H9 (cell line): Measurements from ENCODE around the gene ARHGAP4. TPM values are rescaled to one million over a fixed set of nuclear protein-coding genes. Genes with fewer than 3 reads are reported as not detected.
A peak's percentile ranks its signal among the peaks of the same experiment; 100 is the strongest.

Source experiments
- DNase-seq: peaks from one replicate; pipeline ENCODE4 v3.0.0-alpha.2; 2017
- H2AFZ ChIP-seq: one replicate; pipeline ENCODE4 v1.6.1; 2013; ENCODE audit warnings: mild to moderate bottlenecking, low read length, control low read depth, moderate library complexity
- H2AK5ac ChIP-seq: 2 replicates; pipeline ENCODE4 v1.6.1; 2013; ENCODE audit warnings: low read length, control low read depth, mixed read lengths; ENCODE audit not compliant: insufficient read length
- H2BK120ac ChIP-seq: one replicate; pipeline ENCODE4 v1.6.1; 2013; ENCODE audit warnings: low read depth, mild to moderate bottlenecking, low read length, control low read depth, inconsistent platforms; ENCODE audit not compliant: poor library complexity, severe bottlenecking
- H2BK12ac ChIP-seq: 2 replicates; pipeline ENCODE4 v1.6.1; 2013; ENCODE audit warnings: low read length, control low read depth, mixed read lengths, low read depth; ENCODE audit not compliant: insufficient read length
- H2BK15ac ChIP-seq: 2 replicates; pipeline ENCODE4 v1.6.1; 2013; ENCODE audit warnings: low read depth, low read length, control low read depth
- H2BK20ac ChIP-seq: one replicate; pipeline ENCODE4 v1.6.1; 2013; ENCODE audit warnings: low read depth, mild to moderate bottlenecking, low read length, control low read depth, inconsistent platforms; ENCODE audit not compliant: poor library complexity, severe bottlenecking
- H2BK5ac ChIP-seq: 2 replicates; pipeline ENCODE4 v1.6.1; 2013; ENCODE audit warnings: low read length, control low read depth, mixed read lengths; ENCODE audit not compliant: insufficient read length
- H3K14ac ChIP-seq: 2 replicates; pipeline ENCODE4 v1.6.1; 2013; ENCODE audit warnings: low read length, control low read depth; ENCODE audit not compliant: insufficient read depth
- H3K18ac ChIP-seq: 2 replicates; pipeline ENCODE4 v1.6.1; 2013; ENCODE audit warnings: low read depth, mild to moderate bottlenecking, mixed read lengths, low read length, control low read depth; ENCODE audit not compliant: insufficient read length
- H3K23ac ChIP-seq: 2 replicates; pipeline ENCODE4 v1.6.1; 2013; ENCODE audit warnings: low read length, control low read depth, mixed read lengths, low read depth; ENCODE audit not compliant: insufficient read length
- H3K23me2 ChIP-seq: 2 replicates; pipeline ENCODE4 v1.6.1; 2013; ENCODE audit warnings: low read depth, mild to moderate bottlenecking, mixed read lengths, low read length, control low read depth; ENCODE audit not compliant: insufficient read length, poor library complexity, severe bottlenecking
- H3K27ac ChIP-seq: 2 replicates; pipeline ENCODE4 v1.5.1; 2013; ENCODE audit warnings: low read length, control low read depth, mixed read lengths, low read depth; ENCODE audit not compliant: insufficient read length
- H3K27me3 ChIP-seq: 2 replicates; pipeline ENCODE4 v1.6.1; 2013; ENCODE audit warnings: low read length, control low read depth, inconsistent platforms; ENCODE audit not compliant: insufficient read depth
- H3K4ac ChIP-seq: 2 replicates; pipeline ENCODE4 v1.6.1; 2013; ENCODE audit warnings: low read depth, mild to moderate bottlenecking, control low read depth, inconsistent platforms, low read length, moderate library complexity
- H3K4me1 ChIP-seq: 2 replicates; pipeline ENCODE4 v1.6.1; 2013; ENCODE audit warnings: low read length, control low read depth, inconsistent platforms; ENCODE audit not compliant: insufficient read depth
- H3K4me2 ChIP-seq: 2 replicates; pipeline ENCODE4 v1.6.1; 2013; ENCODE audit warnings: low read length, control low read depth, mixed read lengths; ENCODE audit not compliant: insufficient read length, insufficient read depth
- H3K56ac ChIP-seq: 2 replicates; pipeline ENCODE4 v1.6.1; 2013; ENCODE audit warnings: low read depth, mild to moderate bottlenecking, mixed read lengths, low read length, control low read depth; ENCODE audit not compliant: insufficient read length
- H3K79me1 ChIP-seq: 2 replicates; pipeline ENCODE4 v1.6.1; 2013; ENCODE audit warnings: low read depth, mild to moderate bottlenecking, moderate library complexity, low read length, control low read depth, inconsistent platforms; ENCODE audit not compliant: insufficient read depth, poor library complexity, severe bottlenecking
- H3K79me2 ChIP-seq: 2 replicates; pipeline ENCODE4 v1.6.1; 2013; ENCODE audit warnings: low read length, control low read depth, inconsistent platforms; ENCODE audit not compliant: insufficient read depth
- H3K9ac ChIP-seq: 2 replicates; pipeline ENCODE4 v1.6.1; 2013; ENCODE audit warnings: low read length, control low read depth, mixed read lengths; ENCODE audit not compliant: insufficient read length; ENCODE audit errors: extremely low read depth
- H3K9me3 ChIP-seq: one replicate; pipeline ENCODE4 v1.6.1; 2013; ENCODE audit warnings: low read depth, low read length, inconsistent platforms; ENCODE audit not compliant: control insufficient read depth
- H3T11ph ChIP-seq: one replicate; pipeline ENCODE4 v1.6.1; 2013; ENCODE audit warnings: mild to moderate bottlenecking, low read length, control low read depth, inconsistent platforms
- H4K20me1 ChIP-seq: one replicate; pipeline ENCODE4 v1.6.1; 2013; ENCODE audit not compliant: control insufficient read depth, insufficient read length, insufficient read depth
- H4K5ac ChIP-seq: 2 replicates; pipeline ENCODE4 v1.6.1; 2013; ENCODE audit warnings: low read depth, mild to moderate bottlenecking, mixed read lengths, low read length, control low read depth; ENCODE audit not compliant: insufficient read length
- H4K8ac ChIP-seq: replicated peaks from 2 replicates; pipeline ENCODE4 v1.6.1; 2013; ENCODE audit warnings: low read length, control low read depth, mixed read lengths, low read depth; ENCODE audit not compliant: insufficient read length
- H4K91ac ChIP-seq: 2 replicates; pipeline ENCODE4 v1.6.1; 2013; ENCODE audit warnings: low read depth, mild to moderate bottlenecking, moderate library complexity, mixed read lengths, low read length, control low read depth; ENCODE audit not compliant: insufficient read length
- H3K27ac Mint-ChIP-seq, 3 experiments: 2 replicates in 2 of 3; 3 replicates in 1 of 3; pipeline ENCODE4 v1.8.0; 2020 to 2021; ENCODE audit warnings: mixed read lengths in 3 of 3, mild to moderate bottlenecking in 1 of 3, moderate library complexity in 1 of 3
- H3K27me3 Mint-ChIP-seq: 2 replicates; pipeline ENCODE4 v1.8.0; 2021; ENCODE audit warnings: low read depth, mild to moderate bottlenecking, moderate library complexity, mixed read lengths
- H3K36me3 Mint-ChIP-seq, 3 experiments: 2 replicates in 2 of 3; 3 replicates in 1 of 3; pipeline ENCODE4 v1.8.0; 2020 to 2021; ENCODE audit warnings: low read depth in 3 of 3, mixed read lengths in 3 of 3; ENCODE audit not compliant: insufficient read depth in 1 of 3
- H3K4me1 Mint-ChIP-seq, 2 experiments: 2 replicates each; pipeline ENCODE4 v1.8.0; 2020; ENCODE audit warnings: mixed read lengths in 2 of 2
- H3K4me3 Mint-ChIP-seq, 2 experiments: 2 replicates in 1 of 2; 3 replicates in 1 of 2; pipeline ENCODE4 v1.8.0; 2020 to 2021; ENCODE audit warnings: mild to moderate bottlenecking in 2 of 2, mixed read lengths in 2 of 2, moderate library complexity in 1 of 2
- H3K9me3 Mint-ChIP-seq, 2 experiments: 2 replicates in 1 of 2; 3 replicates in 1 of 2; pipeline ENCODE4 v1.8.0; 2020; ENCODE audit warnings: mild to moderate bottlenecking in 2 of 2, mixed read lengths in 2 of 2, moderate library complexity in 1 of 2
- WGBS: extraction: QIAGEN DNeasy Blood & Tissue Kit; methylation state at CpG from one replicate; pipeline ENCODE4 v1.1.7; 2013; ENCODE audit warnings: missing lambda C conversion rate, low lambda C conversion rate, mixed read lengths; ENCODE audit not compliant: insufficient read length; ENCODE audit errors: extremely low coverage; 5-methylcytosine and 5-hydroxymethylcytosine counted together
- total RNA-seq: library from RNA; stranded (reverse); gene quantifications from 2 replicates; pipeline ENCODE4 v1.2.1, GENCODE V29; 2021
- TF ChIP-seq, protein P1 (sequence below): fragments of 200-600 bp; sonication (generic); conservative IDR thresholded peaks from 3 replicates; pipeline ENCODE4 v1.8.0; 2021; ENCODE audit warnings: antibody characterized with exemption, mild to moderate bottlenecking

Gene ARHGAP4
- total RNA-seq, 1 experiment from 2014 or later, result 37.8 TPM

- Histone ChIP-seq H3K4ac (no peak overlapping the region), H3K27ac (no peak overlapping the region), H2BK20ac (no peak overlapping the region), H4K91ac (no peak overlapping the region), H3K14ac (no peak overlapping the region), H3K23ac (no peak overlapping the region), H2BK15ac (no peak overlapping the region), H3K79me2 (no peaks in the 10 kb centered on the region), H4K5ac (no peak overlapping the region), H2BK120ac (no peak overlapping the region), H4K20me1 (no peaks in the 10 kb centered on the region), H4K8ac (no peak overlapping the region), H2AK5ac (no peak overlapping the region), H3T11ph (no peak overlapping the region), H3K79me1 (no peaks in the 10 kb centered on the region), H3K18ac (no peak overlapping the region), H3K4me1 (no peaks in the 10 kb centered on the region), H3K23me2 (peaks cover 4% of the 10 kb centered on the region), H3K27me3 (no peaks in the 10 kb centered on the region), H3K56ac (no peak overlapping the region), H2AFZ (no peak overlapping the region), H3K9ac (no peak overlapping the region), H3K4me2 (no peak overlapping the region), H2BK5ac (no peak overlapping the region), H2BK12ac (no peak overlapping the region), H3K9me3 (peaks cover 18% of the 10 kb centered on the region)
- whole genome bisulfite sequencing, result no CpG with 5 or more reads among the region's 8 CpGs
- no peak overlapping the region; a peak in 1 of 5 replicates for H3K4me3 Mint-ChIP-seq
- peaks cover 26% of the 10 kb centered on the region for H3K27me3 Mint-ChIP-seq
- peaks cover 9 to 23% of the 10 kb centered on the region in 2 experiments for H3K4me1 Mint-ChIP-seq
- DNase-seq, result no peak
- 0 out of 7 replicates have a peak overlapping the region, but pooled peaks of 1 of the 3 experiments have one; percentile 70 for H3K27ac Mint-ChIP-seq
- H3K9me3 Mint-ChIP-seq, result peaks cover 53 to 65% of the 10 kb centered on the region in 2 experiments
- TF ChIP-seq, protein P1, sequence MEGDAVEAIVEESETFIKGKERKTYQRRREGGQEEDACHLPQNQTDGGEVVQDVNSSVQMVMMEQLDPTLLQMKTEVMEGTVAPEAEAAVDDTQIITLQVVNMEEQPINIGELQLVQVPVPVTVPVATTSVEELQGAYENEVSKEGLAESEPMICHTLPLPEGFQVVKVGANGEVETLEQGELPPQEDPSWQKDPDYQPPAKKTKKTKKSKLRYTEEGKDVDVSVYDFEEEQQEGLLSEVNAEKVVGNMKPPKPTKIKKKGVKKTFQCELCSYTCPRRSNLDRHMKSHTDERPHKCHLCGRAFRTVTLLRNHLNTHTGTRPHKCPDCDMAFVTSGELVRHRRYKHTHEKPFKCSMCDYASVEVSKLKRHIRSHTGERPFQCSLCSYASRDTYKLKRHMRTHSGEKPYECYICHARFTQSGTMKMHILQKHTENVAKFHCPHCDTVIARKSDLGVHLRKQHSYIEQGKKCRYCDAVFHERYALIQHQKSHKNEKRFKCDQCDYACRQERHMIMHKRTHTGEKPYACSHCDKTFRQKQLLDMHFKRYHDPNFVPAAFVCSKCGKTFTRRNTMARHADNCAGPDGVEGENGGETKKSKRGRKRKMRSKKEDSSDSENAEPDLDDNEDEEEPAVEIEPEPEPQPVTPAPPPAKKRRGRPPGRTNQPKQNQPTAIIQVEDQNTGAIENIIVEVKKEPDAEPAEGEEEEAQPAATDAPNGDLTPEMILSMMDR, result no peak
- peaks cover 4 to 16% (median 11%) of the 10 kb centered on the region in 3 experiments; a peak in 6 of 7 replicates for H3K36me3 Mint-ChIP-seq
These were observed 38.7 kb downstream of the ARHGAP4 start for GRCh38 chrX:153887385-153887784.
